Nephron progenitor cell (in vitro differentiated cells): ENCODE data around the gene ANAPC2.

Experiments used
- DNase-seq: peaks from one replicate; pipeline ENCODE4 v3.0.0; 2021
- H3K27ac Mint-ChIP-seq: 2 replicates; pipeline ENCODE4 v1.8.0; 2021; ENCODE audit warnings: mild to moderate bottlenecking, moderate library complexity, mixed read lengths
- H3K27me3 Mint-ChIP-seq: 2 replicates; pipeline ENCODE4 v1.8.0; 2021; ENCODE audit warnings: mild to moderate bottlenecking, low read depth, mixed read lengths; ENCODE audit not compliant: poor library complexity
- H3K36me3 Mint-ChIP-seq: 2 replicates; pipeline ENCODE4 v1.8.0; 2021; ENCODE audit warnings: low read depth, mixed read lengths
- H3K4me1 Mint-ChIP-seq: 2 replicates; pipeline ENCODE4 v1.8.0; 2021; ENCODE audit warnings: mixed read lengths
- H3K4me3 Mint-ChIP-seq: 2 replicates; pipeline ENCODE4 v1.8.0; 2021; ENCODE audit warnings: mild to moderate bottlenecking, moderate library complexity, mixed read lengths
- H3K9me3 Mint-ChIP-seq: 2 replicates; pipeline ENCODE4 v1.8.0; 2021; ENCODE audit warnings: mild to moderate bottlenecking, moderate library complexity, mixed read lengths
- CTCF ChIP-seq: fragments of 200-600 bp; sonication (generic); IDR thresholded peaks from 2 replicates; pipeline ENCODE4 v1.5.0; 2021; ENCODE audit warnings: antibody characterized with exemption

ANAPC2 gene

GRCh38 chr9:137158625-137159024 is 29.7 kb downstream of the ANAPC2 start:
- no peaks in the 10 kb centered on the region for H3K9me3 Mint-ChIP-seq
- H3K27ac Mint-ChIP-seq = no peak overlapping the region
- no peak for TF ChIP-seq CTCF
- no peaks in the 10 kb centered on the region for H3K36me3 Mint-ChIP-seq
- no peaks in the 10 kb centered on the region for H3K4me1 Mint-ChIP-seq
- peaks cover 94% of the 10 kb centered on the region for H3K27me3 Mint-ChIP-seq
- no peak for DNase-seq
- H3K4me3 Mint-ChIP-seq = no peak overlapping the region

GRCh38 chr9:137157618-137158415 is 30.5 kb downstream of the ANAPC2 start:
- Mint-ChIP-seq H3K27ac (no peak overlapping the region), H3K27me3 (peaks cover 85% of the 10 kb centered on the region), H3K9me3 (no peaks in the 10 kb centered on the region), H3K36me3 (no peaks in the 10 kb centered on the region), H3K4me3 (no peak overlapping the region), H3K4me1 (no peaks in the 10 kb centered on the region)
- TF ChIP-seq CTCF = no peak
- no peak for DNase-seq

GRCh38 chr9:137156567-137157375 is 31.6 kb downstream of the ANAPC2 start:
- Mint-ChIP-seq H3K4me3 (no peak overlapping the region), H3K9me3 (peaks cover 6% of the 10 kb centered on the region), H3K4me1 (no peaks in the 10 kb centered on the region), H3K36me3 (no peaks in the 10 kb centered on the region), H3K27me3 (peaks cover 75% of the 10 kb centered on the region), H3K27ac (no peak overlapping the region)
- peak; percentile 67 for DNase-seq
- no peak for TF ChIP-seq CTCF

- H3K4me1 Mint-ChIP-seq = no peaks in the 10 kb centered on the region
- no peaks in the 10 kb centered on the region for H3K36me3 Mint-ChIP-seq
- H3K9me3 Mint-ChIP-seq = peaks cover 18% of the 10 kb centered on the region
- no peak overlapping the region for H3K27ac Mint-ChIP-seq
- no peak for DNase-seq
- peaks cover 62% of the 10 kb centered on the region for H3K27me3 Mint-ChIP-seq
- no peak overlapping the region for H3K4me3 Mint-ChIP-seq
- no peak for TF ChIP-seq CTCF
Observed at GRCh38 chr9:137152844-137153405, 35.4 kb downstream of the ANAPC2 start.

- TF ChIP-seq CTCF = no peak
- peaks cover 57% of the 10 kb centered on the region for H3K27me3 Mint-ChIP-seq
- H3K4me3 Mint-ChIP-seq = no peak overlapping the region
- peaks cover 18% of the 10 kb centered on the region for H3K9me3 Mint-ChIP-seq
- H3K4me1 Mint-ChIP-seq = no peaks in the 10 kb centered on the region
- H3K36me3 Mint-ChIP-seq = no peaks in the 10 kb centered on the region
- no peak overlapping the region for H3K27ac Mint-ChIP-seq
- DNase-seq = peak; percentile 50
Observed at GRCh38 chr9:137150617-137151457, 37.5 kb downstream of the ANAPC2 start.
